GM19023 (cell line): ENCODE results near the gene DUSP28.
"Not testable (repeated sequence)": the region's sequence is repeated elsewhere in the genome, so short reads cannot be mapped to it uniquely, and the experiment has no call there.

ENCODE experiments used
- ATAC-seq: cut with Tn5 transposase; IDR thresholded peaks from one replicate; pipeline ENCODE4 v1.9.1; 2021; ENCODE audit warnings: mild to moderate bottlenecking, moderate library complexity; ENCODE audit not compliant: unreplicated experiment

Gene DUSP28

DNA sequence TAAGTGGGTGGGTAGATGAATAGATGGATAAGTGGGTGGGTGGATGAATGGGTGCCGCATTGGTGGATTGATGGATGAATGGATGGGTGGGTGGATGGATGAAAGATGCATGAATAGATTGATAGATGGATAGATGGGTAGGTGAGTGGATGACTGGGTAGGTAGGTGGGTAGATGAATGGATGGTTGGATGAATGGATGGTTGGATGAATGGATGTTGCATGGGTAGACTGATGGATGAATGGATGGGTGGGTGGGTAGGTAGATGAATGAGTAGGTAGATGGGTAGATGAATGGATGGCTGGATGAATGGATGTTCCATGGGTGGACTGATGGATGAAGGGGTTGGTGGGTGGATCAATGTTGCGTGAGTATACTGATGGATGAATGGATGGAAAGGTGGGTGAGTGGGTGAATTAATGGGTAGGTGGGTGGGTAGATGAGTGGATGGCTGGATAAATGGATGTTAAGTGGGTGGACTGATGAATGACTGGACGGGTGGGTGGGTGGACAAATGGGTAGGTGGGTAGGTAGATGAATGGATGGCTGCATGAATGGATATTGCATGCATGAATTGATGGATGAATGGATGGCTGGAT, 32.9 kb upstream of the DUSP28 start:
- no peak for ATAC-seq

DNA sequence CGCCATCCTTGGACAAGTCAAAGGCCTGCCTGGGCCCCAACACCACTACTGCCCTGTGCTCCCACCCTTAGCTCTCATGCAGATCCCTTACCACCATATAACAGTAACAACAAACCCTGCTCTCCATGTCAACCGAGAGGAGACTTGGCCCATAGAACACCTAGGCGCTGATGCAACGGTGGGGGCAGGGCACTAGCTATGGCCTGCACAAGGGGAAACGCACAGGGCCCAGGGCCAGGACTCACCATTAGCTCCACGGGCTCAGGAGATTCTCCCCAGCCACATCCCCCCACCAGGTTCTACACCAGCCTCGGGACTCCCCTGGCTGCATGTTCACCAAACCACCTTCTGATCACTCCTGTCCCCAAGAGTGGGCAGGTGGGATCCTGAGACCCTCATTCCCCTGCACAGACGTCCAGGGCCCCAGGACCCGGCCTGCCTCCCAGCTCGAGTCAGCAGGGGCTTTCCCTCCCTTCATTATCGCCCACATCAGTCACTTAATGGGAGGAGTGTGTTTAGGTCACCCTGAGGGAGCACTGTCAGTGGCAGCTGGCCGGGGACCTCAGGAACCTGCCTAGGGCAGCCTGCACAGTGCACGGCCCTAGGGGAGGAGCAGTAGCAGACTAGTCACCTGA, 31.6 kb upstream of the DUSP28 start:
- no peak for ATAC-seq

DNA sequence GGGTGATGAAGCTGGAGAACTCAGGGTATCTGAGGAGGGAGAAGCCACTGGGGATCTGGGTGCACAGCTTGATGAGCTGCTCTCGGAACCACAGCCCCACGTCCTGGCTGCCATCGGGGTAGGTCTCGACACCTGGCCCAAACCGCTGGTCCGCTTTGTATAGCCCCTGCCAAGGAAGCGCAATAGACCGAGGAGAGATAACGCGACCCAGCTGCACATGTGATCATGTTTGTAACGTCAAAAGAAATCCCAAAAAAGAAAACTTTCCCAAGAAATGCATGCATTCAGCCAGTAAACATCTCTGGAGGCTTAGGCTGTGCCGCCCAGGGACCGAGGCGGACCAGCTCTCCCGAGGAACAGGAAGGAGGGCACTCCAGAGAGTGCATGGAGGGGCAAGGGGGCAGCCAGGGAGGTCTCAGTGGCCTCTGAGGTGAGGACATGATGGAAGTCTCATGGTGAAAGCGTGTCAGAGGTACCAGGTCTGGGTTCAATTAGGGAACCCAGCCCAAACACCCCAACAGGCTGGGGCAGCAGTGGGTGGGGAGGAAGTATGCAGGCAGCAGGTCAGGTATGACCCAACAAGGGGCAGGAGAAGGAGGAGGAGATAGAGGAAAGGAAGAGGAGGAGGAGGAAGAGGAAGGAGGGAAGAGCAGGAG, 30.7 kb upstream of the DUSP28 start:
- ATAC-seq = no peak

DNA sequence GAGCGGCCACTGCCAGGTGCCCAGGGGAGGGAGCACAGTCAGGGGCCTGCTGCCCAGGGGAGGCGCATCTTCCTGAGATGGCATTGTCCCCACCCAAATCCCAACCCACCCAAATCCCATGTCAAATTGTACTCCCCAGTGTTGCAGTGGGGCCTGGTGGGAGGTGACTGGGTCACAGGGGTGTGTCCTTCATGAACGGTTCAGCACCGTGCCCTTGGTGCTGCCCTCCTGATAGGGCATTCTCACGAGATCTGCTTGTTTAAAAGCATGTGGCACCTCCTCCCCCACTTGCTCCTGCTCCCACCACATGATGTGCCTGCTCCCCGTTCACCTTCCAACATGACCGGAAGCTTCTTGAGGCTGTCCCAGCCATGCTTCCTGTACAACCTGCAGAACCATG, 30.0 kb upstream of the DUSP28 start:
- no peak for ATAC-seq

DNA sequence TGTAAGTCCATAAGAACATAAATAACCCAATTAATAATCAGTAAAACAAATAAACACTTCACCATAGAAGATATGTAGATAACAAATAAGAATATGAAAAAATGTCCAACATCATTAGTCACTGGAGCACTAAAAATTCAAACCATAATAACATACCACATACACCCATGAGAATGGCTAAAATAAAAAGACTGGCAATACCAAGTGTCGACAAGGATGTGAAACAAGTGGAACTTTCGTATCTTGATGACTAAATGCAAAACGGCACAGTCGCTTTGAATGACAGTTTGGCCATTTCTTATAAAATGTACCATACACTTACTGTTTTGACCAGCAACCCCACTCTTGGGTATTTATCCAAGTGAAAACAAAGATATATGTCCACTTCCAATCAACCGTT, 29.1 kb upstream of the DUSP28 start:
- no peak for ATAC-seq

DNA sequence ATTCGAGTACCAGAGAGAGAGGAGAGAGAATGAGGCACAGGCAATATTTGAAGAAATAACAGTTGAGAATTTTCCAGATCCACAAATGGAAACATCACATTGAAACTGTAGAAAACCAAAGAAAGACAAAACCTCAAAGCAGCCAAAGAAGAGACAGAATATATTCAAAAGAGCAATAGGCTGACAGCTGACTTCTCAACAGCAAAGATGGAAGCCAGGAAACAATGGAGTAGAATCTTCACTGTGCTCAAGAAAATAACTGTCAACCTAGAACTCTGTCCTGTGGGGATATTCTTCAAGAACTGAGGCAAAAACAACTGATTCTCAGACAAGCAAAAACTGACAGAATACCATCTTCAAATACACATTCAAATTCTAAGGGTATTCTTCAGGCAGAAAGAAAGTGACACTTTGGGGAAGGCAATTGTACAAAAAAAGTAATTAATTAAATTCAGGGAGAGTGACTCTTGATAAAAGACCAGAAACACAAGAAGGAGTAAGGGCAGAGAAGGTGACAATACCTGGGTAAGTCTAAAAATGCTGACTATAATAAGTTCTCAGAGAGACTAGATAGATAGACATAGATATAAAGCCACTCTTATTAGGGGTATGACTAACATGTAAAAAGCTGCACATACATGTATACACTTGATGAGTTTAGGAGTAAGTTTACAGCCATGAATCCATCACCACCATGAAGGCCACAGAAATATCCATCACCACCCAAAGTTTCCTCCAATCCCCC, 28.0 kb upstream of the DUSP28 start:
- no peak for ATAC-seq

DNA sequence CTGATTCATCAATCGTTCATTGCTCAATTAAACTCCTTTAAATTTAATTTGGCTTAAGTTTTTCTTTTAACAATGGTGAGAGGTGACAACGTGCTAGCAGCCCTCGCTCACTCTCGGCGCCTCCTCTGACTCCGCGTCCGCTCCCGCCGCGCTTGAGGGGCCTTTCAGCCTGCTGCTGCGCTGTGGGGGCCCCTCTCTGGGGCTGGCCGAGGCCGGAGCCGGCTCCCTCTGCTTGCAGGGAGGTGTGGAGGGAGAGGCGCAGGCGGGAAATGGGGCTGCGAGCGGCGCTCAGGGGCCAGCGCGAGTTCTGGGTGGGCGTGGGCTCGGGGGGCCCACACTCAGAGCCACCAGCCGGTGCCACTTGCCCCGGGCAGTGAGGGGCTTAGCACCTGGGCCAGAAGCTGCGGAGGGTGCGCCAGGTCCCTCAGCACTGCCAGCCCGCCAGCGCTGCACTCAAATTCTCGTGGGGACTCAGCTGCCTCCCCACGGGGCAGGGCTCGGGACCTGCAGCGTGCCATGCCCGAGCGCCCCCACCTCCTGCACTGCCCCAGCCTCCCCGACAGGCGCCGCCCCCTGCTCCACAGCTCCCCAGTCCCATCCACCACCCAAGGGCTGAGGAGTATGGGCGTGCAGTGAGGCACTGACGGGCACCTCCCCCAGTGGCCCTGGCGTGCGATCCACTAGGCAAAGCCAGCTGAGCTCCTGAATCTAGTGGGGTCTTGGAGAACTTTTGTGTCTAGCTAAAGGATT, 22.0 kb upstream of the DUSP28 start:
- no peak for ATAC-seq

DNA sequence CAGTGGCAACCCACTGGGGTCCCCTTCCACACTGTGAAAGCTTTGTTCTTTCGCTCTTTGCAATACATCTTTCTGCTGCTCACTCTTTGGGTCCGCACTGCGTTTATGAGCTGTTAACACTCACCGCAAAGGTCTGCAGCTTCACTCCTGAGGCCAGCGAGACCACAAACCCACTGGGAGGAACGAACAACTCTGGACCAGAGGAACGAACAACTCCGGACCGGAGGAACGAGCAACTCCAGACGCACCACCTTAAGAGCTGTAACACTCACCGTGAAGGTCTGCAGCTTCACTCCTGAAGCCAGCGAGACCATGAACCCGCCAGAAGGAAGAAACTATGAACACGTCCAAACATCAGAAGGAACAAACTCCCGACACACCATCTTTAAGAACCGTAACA, 21.1 kb upstream of the DUSP28 start:
- ATAC-seq = not testable (repeated sequence)

DNA sequence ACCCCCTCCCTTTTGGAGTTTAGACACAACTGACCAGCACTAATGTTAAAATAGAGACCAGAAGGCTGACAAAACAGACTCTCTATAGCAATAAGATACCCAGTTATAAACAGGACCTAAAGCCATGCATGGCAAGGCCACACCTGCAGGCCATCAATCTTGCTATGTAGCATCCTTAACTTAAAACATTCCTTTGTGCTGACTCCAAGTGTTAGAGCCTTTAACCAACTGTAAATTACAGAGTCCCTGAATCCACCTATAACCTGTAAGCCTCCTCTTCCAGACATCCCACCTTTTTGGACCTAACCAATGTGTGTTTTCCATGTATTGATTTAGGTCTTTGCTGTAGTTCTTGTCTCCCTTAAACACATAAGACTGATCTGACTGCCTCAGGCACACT, 20.3 kb upstream of the DUSP28 start:
- no peak for ATAC-seq

DNA sequence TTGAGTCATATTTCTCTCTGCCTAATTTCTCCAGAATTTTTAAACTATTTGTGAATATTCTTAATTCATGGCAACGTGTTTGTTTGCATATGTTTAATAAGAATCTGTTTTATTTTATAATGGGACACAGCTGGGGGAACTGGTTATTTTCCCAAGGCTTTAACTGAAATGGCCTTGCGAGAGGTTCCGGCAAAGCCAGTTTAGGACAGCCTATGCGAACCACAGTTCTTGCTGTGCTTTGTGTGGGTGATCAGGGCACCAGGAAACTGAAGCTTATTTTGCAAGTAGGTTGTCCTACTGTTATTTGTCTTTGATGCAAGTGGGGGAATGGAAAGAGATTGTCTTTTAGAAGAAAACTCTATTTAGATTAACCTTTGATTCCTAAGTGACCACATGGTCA, 8.9 kb upstream of the DUSP28 start:
- no peak for ATAC-seq

DNA sequence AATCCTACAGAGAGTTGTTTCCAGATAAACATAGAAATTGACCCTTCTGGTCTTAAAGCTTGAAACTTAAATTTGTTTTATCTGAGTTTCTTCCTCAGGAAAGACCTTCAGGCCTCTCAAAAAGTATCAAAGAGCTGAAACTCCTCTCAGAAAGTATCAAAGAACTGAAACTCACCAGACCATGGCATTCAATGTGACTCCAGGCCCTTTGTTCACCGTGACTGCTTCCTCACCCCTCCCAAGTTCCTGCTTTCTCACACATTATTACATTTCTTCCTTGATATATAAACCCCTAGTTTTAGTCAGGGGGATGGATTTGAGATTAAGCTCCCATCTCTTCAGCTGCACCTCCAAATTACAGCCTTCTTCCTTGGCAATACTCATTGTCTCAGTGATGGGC, 8.3 kb upstream of the DUSP28 start:
- ATAC-seq = no peak

DNA sequence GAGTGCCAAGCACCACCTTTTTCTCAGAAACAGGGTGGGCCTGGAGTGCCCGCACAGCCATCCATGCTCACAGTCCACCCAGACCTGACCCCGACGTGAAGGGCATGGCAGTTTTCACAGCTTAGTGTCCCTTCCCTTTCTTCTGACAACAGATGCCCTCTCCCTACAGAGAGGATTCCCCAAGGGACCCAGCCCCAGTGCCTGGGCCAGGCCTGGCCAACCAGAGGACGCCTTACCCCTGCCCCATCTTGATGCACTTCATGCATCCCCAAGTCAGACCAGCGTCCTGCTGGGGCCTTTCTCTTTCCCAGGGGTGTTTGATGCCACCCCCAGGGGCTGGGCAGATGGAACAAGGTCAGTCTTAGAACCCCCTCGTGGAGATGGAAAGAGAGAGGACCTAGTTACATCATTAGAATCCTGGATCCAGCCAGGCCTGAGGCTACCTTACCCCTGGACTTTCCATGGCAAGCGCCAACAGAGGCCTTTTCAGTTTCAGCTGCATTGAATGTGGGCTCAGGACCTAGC, 6.1 kb upstream of the DUSP28 start:
- ATAC-seq = no peak

DNA sequence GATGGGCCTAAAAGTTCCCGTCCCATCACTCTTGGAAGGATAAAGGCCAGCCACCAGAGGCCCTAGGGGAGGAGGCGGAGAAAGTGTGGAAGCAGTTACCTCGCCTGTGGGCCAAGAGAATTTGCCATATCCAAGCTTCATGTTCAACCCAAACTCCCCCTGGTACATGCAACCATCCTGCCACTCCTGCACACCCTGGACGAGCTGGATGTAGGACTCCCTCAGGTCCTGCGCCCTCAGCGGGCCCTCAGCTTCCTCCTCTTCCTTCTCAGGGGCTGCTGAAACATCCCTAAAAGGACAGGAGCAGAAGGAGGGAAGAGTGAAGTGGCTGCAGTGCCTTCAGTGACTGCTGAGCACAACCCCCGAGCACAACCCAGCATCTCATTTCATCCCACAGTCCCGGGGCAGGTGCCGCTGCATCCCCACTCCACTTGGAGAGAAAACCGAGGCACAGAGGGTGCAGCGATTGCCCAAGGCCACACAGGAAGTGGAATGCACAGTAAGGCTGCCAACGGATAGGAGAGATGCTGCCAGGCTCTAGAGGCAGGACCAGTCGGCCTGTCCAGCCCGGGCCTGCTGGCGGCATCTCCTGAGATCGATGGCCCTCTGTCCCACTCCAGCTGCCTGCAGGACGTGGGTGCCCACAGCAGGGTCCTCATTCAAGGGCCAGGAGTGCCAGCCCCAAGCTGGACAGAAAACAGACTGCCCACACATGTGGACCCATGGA, 5.2 kb upstream of the DUSP28 start:
- ATAC-seq = no peak

DNA sequence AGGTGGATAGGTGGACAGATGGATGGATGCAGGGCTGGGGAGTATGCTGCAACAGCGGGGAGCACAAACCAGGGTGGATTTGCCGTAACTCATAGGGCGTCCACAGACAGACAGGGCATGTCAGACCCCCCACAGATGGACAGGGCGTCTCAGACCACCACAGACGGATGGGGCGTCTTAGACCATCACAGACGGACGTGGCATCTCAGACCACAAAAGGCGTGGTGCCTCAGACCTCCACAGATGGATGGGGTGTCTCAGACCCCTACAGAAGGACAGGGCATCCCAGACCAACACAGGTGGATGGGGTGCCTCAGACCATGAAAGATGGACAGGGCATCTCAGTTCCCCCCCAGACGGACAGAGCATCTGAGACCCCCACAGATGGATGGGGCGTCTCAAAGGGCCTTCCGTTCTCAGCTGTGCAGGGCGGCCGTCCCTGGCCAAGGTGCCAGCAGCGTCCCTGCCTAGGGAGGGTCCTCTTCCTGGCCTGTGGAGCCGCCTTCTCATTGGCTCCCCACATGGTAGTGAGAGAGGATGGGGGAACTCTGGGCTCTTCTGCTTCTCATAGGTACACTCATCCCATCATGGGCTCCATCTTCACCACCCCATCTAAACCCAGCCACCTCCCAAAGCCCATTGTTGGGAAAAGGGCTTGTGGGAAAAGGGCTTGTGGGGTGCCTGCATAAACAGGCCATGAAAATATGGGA, 4.5 kb upstream of the DUSP28 start:
- no peak for ATAC-seq

DNA sequence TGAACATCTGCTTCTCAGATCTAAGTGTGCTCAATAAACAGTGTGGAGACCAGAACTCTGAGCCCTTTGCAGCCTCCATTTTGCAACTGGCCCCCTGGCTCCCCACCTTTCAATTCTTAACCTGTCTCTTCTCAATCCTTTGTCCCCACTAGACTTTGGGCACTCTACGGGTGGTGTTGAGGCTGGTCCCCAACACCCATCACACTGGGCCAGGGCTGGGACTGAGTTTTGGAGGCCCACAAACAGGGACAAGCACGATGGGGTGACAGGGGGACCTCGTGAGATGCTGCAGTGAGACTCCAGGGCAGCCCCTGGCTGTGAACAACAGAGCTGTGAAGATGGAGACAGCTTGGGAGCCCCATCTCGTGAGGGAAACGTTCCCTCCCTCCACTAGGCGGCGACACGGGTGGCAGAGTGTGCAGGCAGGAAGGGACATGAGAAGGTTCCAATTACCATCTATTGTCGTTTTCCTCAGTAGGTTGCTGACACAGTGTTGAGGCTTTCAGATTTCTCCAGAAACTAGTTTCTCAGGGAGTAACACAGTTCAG, 3.5 kb upstream of the DUSP28 start:
- ATAC-seq = no peak

DNA sequence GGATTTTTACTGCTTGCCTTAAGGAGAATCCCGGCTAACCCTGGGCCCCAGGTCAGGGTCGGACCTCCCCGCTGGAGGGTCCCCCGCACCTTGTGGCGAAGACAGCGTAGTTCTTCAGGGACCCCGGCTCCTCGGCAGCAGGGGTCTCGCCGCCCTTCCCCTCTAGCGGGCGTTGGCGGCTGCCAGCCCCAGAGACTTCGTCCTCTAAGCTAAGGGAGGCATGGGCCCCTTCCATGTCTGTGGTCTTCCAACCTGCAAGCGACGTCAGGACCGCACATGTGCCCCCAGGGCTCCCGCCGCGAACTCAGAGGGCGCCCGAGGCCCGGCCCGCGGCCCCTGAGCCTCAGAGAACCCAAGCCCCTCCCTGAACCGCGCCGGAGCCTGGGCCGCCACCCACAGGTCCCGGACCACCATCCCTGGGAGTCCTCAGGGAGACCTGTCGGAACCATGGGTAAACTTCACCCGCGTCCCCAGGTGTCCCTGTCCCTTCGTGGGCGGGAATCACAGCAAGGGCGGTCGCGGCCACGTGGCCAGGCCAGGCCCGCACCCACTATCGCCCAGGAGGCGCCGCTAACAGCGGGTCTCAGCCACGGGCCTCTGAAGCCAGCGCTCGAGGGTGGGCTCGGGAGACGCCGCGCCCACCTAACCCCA, 2.9 kb upstream of the DUSP28 start:
- ATAC-seq = no peak

DNA sequence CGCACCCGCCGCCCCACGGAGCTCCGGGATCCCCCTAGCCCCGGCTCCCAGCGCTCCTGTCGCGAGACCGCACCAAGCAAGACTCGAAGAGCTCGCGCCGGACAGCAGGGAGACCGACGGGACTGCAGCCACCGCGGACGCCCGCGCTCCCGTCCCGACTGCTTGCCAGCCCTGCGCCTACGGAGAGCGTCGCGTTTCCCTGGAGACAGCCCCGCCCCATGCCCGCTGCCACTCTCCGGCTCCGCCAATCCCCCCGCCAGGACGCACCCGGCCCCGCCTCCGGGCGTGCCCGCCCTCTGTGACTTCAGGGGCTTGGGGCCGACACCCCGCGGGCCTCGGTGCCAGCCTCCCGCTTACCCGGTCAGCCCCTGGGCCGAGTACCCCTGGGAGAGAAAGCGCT, 2.3 kb upstream of the DUSP28 start, which contains the start of gene ANKMY1:
ANKMY1 (minus strand) TSS at position 181 of the 400 bp plus-strand sequence. CDS start 653 bp downstream, outside the sequence.
- no peak for ATAC-seq

DNA sequence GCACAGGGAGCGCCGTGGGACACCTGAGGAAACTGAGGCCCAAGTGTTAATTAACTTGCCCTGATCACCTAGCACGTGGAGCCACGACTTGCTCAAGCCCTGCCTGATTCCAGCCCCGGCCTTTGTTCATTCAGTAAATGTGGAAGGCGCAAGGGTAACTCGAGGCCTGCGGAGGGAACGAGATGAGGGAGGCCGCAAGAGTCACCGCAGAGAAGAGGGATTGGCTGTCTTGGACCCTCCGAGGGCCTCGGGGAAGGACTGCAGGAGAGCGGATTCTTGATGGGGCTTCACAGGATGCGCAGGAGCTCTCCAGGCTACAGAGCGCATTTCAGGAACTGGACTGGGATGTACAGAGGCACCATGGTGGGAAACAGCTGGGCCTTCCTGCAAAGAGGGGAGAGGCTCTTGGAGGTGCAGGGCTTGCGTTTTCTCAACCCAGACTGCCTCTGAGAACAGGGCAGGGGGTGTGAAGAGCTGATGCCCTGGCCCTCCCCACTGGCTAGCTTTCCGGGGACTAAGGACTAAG, 1.9 kb upstream of the DUSP28 start:
- no peak for ATAC-seq
